Transverse colon (tissue), 4 donors: ENCODE results near the gene THPO. TPM values are rescaled to one million over a fixed set of nuclear protein-coding genes. Genes with fewer than 3 reads are reported as not detected.

Experiments used
- DNase-seq: peaks from one replicate; pipeline ENCODE4 v3.0.0-alpha.2; 2019
- H3K27ac ChIP-seq, 4 donors: fragments of 200-600 bp; sonication (generic); 2 replicates each; pipeline ENCODE4 v1.5.1; 2016 to 2018; ENCODE audit warnings: inconsistent platforms in 4 of 4
- H3K27me3 ChIP-seq: fragments of 200-600 bp; sonication (generic); 2 replicates; pipeline ENCODE4 v1.5.1; 2017; ENCODE audit warnings: inconsistent platforms
- H3K36me3 ChIP-seq, 4 donors: fragments of 200-600 bp; sonication (generic); 2 replicates each; pipeline ENCODE4 v1.5.1; 2017 to 2019; ENCODE audit warnings: inconsistent platforms in 4 of 4
- H3K4me1 ChIP-seq, 4 donors: fragments of 200-600 bp; sonication (generic); 2 replicates each; pipeline ENCODE4 v1.5.1; 2017 to 2020; ENCODE audit warnings: inconsistent platforms in 4 of 4
- H3K4me3 ChIP-seq, 4 donors: fragments of 200-600 bp; sonication (generic); 1 replicate in 1 of 4; 2 replicates in 3 of 4; pipeline versions ENCODE4 v1.5.1 to v1.6.1; 2017 to 2019; ENCODE audit warnings: inconsistent platforms in 4 of 4
- H3K9me3 ChIP-seq, 2 donors: fragments of 200-600 bp; sonication (generic); 2 replicates each; pipeline ENCODE4 v1.5.1; 2017 to 2019; ENCODE audit warnings: inconsistent platforms in 2 of 2
- EP300 ChIP-seq: sonication (generic); formaldehyde crosslinking; IDR thresholded peaks from one replicate; pipeline ENCODE4 v1.6.1; 2017; ENCODE audit warnings: antibody characterized with exemption, low read depth
- POLR2A ChIP-seq: fragments of 450-650 bp; IDR thresholded peaks from one replicate; pipeline ENCODE4 v1.6.1; 2016; ENCODE audit warnings: antibody characterized with exemption, mild to moderate bottlenecking, moderate library complexity
- POLR2AphosphoS5 ChIP-seq, 3 donors: sonication (generic); formaldehyde crosslinking; IDR thresholded peaks; one replicate each; pipeline ENCODE4 v1.6.1; 2016; ENCODE audit warnings: antibody characterized with exemption in 3 of 3
- WGBS, 2 donors: methylation state at CpG; one replicate each; pipeline ENCODE4 v1.1.5; 2018; ENCODE audit warnings: low coverage in 1 of 2; 5-methylcytosine and 5-hydroxymethylcytosine counted together
- in situ Hi-C, 4 donors: fragments of 200-750 bp; cut with MboI; loops; one replicate each; pipeline versions ENCODE4 v1.15.0 to v1.15.1; 2017; ENCODE audit warnings: low sequenced_read_pairs in 3 of 4, low pct_ligation_motif_present in 1 of 4, low pct_unique_long_range_greater_than_20kb in 1 of 4
- intact Hi-C: fragments of 100-400 bp; cut with DNase I; formaldehyde crosslinking; loops from one replicate; pipeline ENCODE4 v1.15.1; 2023; ENCODE audit warnings: low total_unique reads
- total RNA-seq, 4 donors: library from RNA; depleted of rRNA; stranded (reverse); fragments of >200 nt; gene quantifications; one replicate each; pipeline ENCODE4 v1.1.0, GENCODE V29; 2016
- TF ChIP-seq, protein P1 (sequence below), 5 experiments: fragments of 200-600 bp in 3 of 5; fragments of 450-650 bp in 2 of 5; sonication (generic) in 3 of 5; IDR thresholded peaks; 1 replicate in 2 of 5; 2 replicates in 3 of 5; pipeline ENCODE4 v1.5.1; 2016 to 2017; ENCODE audit warnings: antibody characterized with exemption in 5 of 5, inconsistent platforms in 3 of 5, mild to moderate bottlenecking in 2 of 5, moderate library complexity in 1 of 5

The THPO gene
- total RNA-seq, 4 donors from 2014 or later = not detected

- peak; percentile 92 for DNase-seq
- intact Hi-C loops = no loop called here
- H3K27me3 ChIP-seq = no peaks in the 10 kb centered on the region
- H3K36me3 ChIP-seq = peaks cover 0 to 30% (median 9%) of the 10 kb centered on the region in 4 donors
- H3K4me3 ChIP-seq = peak overlapping the region; percentile 70 to 95 (median 82)
- H3K9me3 ChIP-seq = no peaks in the 10 kb centered on the region
- in situ Hi-C loops = no loop called here
- H3K4me1 ChIP-seq = peaks cover 12 to 28% (median 24%) of the 10 kb centered on the region in 4 donors
- TF ChIP-seq EP300 (peak; percentile 8), POLR2AphosphoS5 (IDR thresholded peaks at IDR 0.05) (peak; percentile 96 to 98 (median 96)), POLR2A (peak; percentile 81)
- TF ChIP-seq, protein P1, sequence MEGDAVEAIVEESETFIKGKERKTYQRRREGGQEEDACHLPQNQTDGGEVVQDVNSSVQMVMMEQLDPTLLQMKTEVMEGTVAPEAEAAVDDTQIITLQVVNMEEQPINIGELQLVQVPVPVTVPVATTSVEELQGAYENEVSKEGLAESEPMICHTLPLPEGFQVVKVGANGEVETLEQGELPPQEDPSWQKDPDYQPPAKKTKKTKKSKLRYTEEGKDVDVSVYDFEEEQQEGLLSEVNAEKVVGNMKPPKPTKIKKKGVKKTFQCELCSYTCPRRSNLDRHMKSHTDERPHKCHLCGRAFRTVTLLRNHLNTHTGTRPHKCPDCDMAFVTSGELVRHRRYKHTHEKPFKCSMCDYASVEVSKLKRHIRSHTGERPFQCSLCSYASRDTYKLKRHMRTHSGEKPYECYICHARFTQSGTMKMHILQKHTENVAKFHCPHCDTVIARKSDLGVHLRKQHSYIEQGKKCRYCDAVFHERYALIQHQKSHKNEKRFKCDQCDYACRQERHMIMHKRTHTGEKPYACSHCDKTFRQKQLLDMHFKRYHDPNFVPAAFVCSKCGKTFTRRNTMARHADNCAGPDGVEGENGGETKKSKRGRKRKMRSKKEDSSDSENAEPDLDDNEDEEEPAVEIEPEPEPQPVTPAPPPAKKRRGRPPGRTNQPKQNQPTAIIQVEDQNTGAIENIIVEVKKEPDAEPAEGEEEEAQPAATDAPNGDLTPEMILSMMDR (IDR thresholded peaks at IDR 0.05) = no peak
- peak overlapping the region; percentile 94 to 99 (median 97) for H3K27ac ChIP-seq
- 0% methylated on average over 6 to 60 of the region's 77 CpGs for WGBS, 2 donors
These were observed 42.1 kb downstream of the THPO start for GRCh38 chr3:184335661-184336546.

DNA sequence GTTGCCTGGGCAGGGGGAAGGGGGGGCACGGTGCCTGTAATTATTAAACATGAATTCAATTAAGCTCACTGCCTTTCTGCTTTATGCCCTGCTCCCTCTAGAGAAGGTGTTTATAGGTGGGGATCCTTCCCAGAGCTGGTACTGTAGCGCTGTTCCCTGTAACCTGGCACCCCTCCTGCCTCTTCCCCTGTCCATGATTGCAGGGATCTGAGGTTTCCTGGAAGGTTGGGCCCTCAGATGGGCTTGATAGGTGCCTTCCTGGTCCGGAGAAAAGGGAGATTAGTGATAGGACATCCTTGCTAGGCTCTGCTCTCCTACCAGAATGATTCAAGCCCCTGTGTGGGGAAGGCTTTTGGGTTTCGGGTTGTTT, 42.7 kb downstream of the THPO start:
- H3K9me3 ChIP-seq = no peaks in the 10 kb centered on the region
- H3K4me3 ChIP-seq = peak overlapping the region in 2 of 4 donors; percentile 75 to 88
- TF ChIP-seq POLR2A (no peak), POLR2AphosphoS5 (IDR thresholded peaks at IDR 0.05) (no peak), EP300 (no peak)
- TF ChIP-seq, protein P1 (IDR thresholded peaks at IDR 0.05) = no peak
- peaks cover 12 to 28% (median 24%) of the 10 kb centered on the region in 4 donors for H3K4me1 ChIP-seq
- WGBS, 2 donors = 47 to 52% methylated on average over 2 to 4 of the region's 4 CpGs
- DNase-seq = no peak
- in situ Hi-C loops (no loop called here), intact Hi-C loops (no loop called here)
- peaks cover 0 to 36% (median 12%) of the 10 kb centered on the region in 4 donors for H3K36me3 ChIP-seq
- no peaks in the 10 kb centered on the region for H3K27me3 ChIP-seq
- H3K27ac ChIP-seq = peak overlapping the region; percentile 94 to 99 (median 97)

DNA sequence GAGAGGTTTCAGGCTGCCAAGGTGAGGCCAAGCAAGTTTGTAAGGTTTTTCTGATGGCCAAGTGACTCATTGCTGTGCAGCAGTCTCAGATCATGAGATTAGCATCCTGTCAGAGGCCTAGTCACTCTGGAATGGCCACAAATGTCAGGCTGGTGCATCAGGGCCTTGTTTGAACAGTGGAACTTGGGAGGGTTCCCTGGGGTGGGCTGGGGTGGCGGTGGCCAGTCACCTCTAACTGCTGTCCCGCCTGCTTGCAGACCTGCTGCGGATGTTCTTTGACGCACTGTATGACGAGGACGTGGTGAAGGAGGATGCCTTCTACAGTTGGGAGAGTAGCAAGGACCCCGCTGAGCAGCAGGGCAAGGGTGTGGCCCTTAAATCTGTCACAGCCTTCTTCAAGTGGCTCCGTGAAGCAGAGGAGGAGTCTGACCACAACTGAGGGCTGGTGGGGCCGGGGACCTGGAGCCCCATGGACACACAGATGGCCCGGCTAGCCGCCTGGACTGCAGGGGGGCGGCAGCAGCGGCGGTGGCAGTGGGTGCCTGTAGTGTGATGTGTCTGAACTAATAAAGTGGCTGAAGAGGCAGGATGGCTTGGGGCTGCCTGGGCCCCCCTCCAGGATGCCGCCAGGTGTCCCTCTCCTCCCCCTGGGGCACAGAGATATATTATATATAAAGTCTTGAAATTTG, 43.4 kb downstream of the THPO start:
- peaks cover 0 to 41% (median 16%) of the 10 kb centered on the region in 4 donors for H3K36me3 ChIP-seq
- H3K27me3 ChIP-seq = no peaks in the 10 kb centered on the region
- TF ChIP-seq, protein P1 (IDR thresholded peaks at IDR 0.05) = no peak
- TF ChIP-seq POLR2AphosphoS5 (IDR thresholded peaks at IDR 0.05) (no peak), POLR2A (no peak), EP300 (no peak)
- H3K4me3 ChIP-seq = no peak overlapping the region
- no peak for DNase-seq
- 84% methylated on average over 15 of the region's 15 CpGs; no CpG with 5 or more reads in 1 of the 2 donors for WGBS, 2 donors
- intact Hi-C loops (no loop called here), in situ Hi-C loops (no loop called here)
- no peaks in the 10 kb centered on the region for H3K9me3 ChIP-seq
- peak overlapping the region; percentile 94 to 99 (median 97) for H3K27ac ChIP-seq
- H3K4me1 ChIP-seq = peaks cover 12 to 28% (median 24%) of the 10 kb centered on the region in 4 donors

DNA sequence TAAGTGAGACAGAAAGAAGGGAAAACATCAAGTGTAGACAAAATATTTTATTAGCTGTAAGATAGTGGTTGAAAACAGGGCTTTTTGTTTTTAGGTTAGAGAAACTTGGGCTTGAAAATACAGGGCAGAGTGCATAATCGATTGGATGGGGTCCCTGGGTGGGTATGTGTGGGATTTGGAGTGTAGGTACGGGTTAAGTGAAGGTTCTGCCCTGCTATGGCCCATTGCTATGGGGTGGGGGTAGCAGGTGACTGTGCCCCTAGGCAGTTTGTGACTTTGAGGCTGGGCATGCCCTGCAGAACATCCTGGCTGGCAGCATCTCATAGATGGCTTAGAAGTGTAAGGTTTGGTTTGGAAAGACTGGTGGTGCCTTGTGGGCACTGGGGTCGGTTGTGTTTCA, 44.3 kb downstream of the THPO start:
- WGBS, 2 donors = 76 to 82% methylated on average over 3 of the region's 3 CpGs
- peaks cover 8 to 22% (median 19%) of the 10 kb centered on the region in 4 donors for H3K4me1 ChIP-seq
- no peaks in the 10 kb centered on the region for H3K9me3 ChIP-seq
- no peak for DNase-seq
- H3K27ac ChIP-seq = peak overlapping the region in 1 of 4 donors; percentile 97
- in situ Hi-C loops = no loop called here
- H3K36me3 ChIP-seq = peaks cover 0 to 50% (median 20%) of the 10 kb centered on the region in 4 donors
- no peak overlapping the region for H3K4me3 ChIP-seq
- intact Hi-C loops = no loop called here
- H3K27me3 ChIP-seq = no peaks in the 10 kb centered on the region
- TF ChIP-seq, protein P1 (IDR thresholded peaks at IDR 0.05) = no peak
- TF ChIP-seq POLR2AphosphoS5 (IDR thresholded peaks at IDR 0.05) (no peak), POLR2A (no peak), EP300 (no peak)
